ENCODE data around the gene PLA2G4C.
A peak's percentile ranks its signal among the peaks of the same experiment; 100 is the strongest.

The PLA2G4C gene, protein sequence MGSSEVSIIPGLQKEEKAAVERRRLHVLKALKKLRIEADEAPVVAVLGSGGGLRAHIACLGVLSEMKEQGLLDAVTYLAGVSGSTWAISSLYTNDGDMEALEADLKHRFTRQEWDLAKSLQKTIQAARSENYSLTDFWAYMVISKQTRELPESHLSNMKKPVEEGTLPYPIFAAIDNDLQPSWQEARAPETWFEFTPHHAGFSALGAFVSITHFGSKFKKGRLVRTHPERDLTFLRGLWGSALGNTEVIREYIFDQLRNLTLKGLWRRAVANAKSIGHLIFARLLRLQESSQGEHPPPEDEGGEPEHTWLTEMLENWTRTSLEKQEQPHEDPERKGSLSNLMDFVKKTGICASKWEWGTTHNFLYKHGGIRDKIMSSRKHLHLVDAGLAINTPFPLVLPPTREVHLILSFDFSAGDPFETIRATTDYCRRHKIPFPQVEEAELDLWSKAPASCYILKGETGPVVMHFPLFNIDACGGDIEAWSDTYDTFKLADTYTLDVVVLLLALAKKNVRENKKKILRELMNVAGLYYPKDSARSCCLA

GRCh38 chr19:48110350-48110966 lies at the start of gene PLA2G4C:
PLA2G4C (minus strand) TSS chr19:48110817; CDS start chr19:48106529, 4,288 bp downstream.
- DNase-seq, result peak; percentile 90
- ATAC-seq, result peak; percentile 82

- DNase-seq (no peak), ATAC-seq (no peak)
Measured at GRCh38 chr19:48158210-48158790, 47.7 kb upstream of the PLA2G4C start.

DNA sequence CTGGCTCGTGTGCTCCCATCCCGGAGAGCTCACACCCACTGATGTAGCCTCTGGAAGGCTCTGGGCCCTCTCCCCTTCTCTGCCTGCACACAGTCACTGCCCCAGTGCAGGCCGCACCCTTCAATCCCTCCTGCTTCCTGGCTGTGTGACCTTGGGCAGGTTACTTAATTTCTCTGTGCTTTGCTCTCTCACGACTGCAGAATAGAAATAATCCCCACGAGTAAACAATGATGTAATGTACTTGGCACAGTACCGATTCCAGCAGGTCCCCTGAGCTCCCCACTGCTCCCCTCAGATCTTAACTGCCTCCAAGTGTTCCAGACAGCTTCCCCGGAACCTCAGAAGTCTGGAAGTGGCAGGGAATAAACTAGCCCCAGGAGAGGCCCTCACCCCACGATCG lies 43.4 kb upstream of the PLA2G4C start:
- DNase-seq, result no peak
- ATAC-seq, result no peak

DNA sequence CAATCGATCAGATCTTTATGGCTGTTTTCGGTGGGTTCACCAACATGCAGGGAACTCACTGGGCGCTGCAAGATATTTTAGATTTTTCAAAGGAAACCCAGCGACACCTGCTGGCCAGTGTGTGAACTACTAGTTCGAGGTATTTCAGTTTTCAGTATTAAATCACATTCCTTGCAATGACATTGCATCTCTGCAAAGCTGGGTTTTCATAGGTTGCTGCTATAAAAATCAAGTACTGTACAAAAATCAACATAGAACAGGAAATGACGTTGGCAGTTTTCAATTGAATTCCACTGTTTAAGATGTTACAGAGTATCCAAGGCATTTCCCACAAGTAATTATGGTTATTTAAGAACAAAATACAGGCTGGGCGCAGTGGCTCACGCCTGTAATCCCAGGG lies 41.9 kb upstream of the PLA2G4C start:
- peak; percentile 66 for DNase-seq
- ATAC-seq, result no peak

DNA sequence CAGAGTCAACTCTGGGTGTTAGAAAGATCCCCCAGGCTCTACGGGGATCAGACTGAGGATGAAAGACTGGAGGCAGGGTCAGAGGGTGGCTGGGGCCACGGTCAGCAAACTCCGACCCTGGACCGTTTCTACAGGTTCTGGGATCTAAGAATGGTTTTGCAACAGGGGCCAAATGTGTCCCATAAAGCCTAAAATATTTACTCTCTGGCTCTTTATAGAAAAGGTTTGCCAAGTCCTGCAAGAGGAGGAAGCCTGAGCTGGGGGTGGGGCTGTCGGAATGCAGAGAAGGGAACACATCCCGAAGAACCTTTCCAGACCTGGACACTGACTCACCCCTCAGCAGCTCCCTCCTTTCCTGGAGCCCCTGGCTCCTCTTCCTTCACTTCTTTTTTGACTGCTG lies 38.8 kb upstream of the PLA2G4C start:
- DNase-seq, result no peak

DNA sequence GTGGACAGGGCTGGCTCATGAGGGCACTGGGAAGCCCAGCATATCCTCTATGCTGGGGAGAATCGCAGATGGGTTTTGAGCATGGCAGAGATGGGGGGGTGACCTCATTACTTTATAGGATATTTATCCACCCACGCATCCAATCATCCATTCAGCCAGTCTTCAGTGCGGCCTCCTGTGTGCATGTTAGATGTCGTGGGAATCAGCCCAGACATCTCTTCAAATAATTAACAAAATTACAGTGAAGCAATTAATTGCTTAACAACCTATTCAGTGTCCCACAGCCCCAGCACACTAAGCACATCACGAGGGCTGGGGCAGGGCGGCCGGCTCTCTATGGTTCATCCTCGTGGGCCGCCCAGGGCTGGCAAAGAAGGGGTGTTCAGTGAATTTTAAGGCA lies 38.0 kb upstream of the PLA2G4C start:
- no peak for DNase-seq
- no peak for ATAC-seq

More for the DNA sequence above, 38.8 kb upstream of the PLA2G4C start:
- ATAC-seq, result no peak

DNA sequence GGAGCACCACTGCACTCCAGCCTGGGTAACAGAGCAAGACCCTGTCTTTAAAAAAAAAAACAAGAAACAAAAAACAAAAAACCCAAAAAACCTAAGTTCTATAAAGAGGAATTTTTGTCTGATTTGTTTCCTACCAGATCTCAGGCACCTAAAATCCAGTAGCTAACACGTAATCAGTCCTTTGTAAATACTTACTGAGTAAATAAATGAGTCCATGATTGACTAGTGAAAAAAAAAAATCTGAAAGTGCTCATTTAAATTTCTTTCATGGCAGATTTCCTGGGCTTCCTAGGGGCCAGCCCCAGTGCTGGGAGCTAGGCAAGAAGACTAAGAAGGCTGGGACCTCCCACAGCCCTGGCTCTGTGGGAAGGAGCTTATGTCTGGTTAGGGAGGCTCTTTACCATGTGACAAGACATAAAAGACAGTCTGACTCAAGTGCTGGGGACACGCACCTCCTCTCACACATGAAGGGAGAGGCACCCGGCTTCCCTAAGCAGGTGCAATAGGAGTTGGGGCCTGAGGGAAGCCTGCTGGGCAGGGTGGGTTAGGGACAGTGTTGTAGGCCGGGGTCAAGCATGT lies 37.1 kb upstream of the PLA2G4C start:
- DNase-seq (no peak), ATAC-seq (no peak)

GRCh38 chr19:48139053-48139452 lies 28.4 kb upstream of the PLA2G4C start:
- ATAC-seq, result no peak
- no peak for DNase-seq

DNA sequence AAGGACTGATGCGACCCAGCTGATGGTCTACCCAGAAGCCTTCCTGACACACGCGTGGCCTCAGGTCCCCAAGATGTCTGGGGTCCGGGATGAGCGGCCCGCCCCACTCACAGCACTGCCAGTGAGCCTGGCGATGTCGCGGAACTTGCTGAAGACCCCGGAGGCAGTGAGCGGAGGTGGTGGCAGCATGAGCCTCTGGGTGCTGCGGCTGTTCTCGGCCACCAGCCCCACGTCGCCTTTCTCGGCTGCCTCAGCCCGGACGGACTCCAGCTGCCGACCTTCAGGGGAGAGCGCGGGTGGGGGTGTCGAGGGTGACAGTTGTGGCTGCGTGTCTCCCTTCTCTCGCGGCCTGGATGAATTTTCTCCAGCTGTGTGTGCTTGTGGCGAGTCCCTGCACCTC lies 26.8 kb upstream of the PLA2G4C start:
- DNase-seq (no peak), ATAC-seq (no peak)

DNA sequence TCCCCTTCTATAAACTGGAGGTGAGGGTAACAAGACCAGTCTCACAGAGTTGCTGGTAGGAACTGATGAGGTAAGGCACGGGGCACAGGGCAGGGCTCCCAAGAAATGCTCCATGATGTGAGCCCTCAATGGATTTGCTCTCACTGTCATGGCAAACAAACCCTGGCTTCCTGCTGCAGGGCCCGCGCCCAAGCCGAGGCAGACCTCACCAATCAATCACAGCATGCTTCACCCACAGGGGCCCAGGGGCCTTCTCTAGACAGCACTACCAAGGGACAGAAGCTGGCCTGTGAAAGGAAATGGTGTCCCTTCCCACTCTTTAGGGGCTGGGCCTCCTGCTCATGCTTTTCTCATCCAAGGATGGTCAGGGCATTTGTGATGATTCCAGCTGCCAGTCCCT lies 25.9 kb upstream of the PLA2G4C start:
- ATAC-seq, result no peak
- no peak for DNase-seq

DNA sequence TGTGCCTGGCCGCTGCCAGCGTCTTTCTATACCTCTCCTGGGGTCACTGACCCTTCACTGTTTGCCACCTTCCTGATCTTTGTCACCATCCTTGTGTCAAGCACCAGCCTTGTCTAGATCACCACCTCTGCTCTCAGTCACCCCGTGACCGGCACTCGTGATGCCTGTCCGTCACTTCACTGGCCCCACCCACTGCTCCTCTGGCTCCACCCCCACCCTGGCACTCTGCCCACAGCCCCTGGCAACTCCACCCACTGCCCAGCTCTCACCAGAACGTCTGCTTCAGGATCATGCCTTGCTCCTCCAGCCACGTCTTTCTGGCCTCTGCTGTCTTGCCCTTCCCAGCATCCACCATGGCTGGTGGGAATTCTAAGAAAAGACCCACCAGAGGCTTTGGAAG lies 24.8 kb upstream of the PLA2G4C start:
- DNase-seq, result peak; percentile 29
- no peak for ATAC-seq

DNA sequence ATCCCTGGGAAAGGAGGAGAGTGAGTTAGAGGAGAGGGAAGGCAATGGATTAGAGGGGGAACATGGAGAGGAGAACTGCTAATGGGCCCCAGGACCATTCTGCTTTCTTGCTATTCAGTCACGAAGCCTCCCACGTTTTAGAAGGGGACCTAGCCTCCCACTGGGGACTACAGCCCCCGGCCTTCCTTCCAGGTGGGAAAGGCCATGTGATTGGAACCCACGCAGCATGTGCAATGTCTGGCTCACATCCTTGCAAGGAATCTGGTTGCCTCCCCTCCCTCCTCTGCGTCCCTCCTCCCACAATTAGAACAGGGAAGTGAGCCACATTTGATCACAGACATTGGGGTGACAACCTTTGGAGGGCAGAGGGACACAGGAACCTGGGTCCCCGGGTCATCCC lies 22.5 kb upstream of the PLA2G4C start:
- DNase-seq (no peak), ATAC-seq (no peak)

DNA sequence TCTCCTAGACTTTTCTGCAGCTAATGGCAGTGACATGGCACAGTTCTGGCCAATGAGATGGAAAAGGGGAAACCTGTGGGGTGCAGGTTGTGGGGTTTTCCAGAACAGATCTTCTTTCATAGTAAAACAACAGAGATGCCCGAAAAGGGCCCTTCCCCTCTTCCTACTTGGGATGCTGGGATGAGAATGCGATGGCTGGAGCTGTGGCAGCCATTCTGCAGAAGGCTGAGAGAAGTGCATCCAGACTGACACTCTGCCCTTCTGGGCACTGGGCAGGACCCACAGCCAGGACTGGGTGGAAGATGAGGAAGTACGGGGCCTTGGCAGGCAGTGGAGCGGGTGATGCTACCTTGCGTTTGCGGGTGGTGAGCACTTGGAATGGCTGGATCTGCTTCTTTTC lies 16.9 kb upstream of the PLA2G4C start:
- no peak for DNase-seq
- no peak for ATAC-seq

GRCh38 chr19:48123907-48124651 lies 13.5 kb upstream of the PLA2G4C start:
- peak; percentile 69 for DNase-seq

GRCh38 chr19:48122421-48122820 lies 11.8 kb upstream of the PLA2G4C start:
- ATAC-seq (no peak), DNase-seq (no peak)

More at GRCh38 chr19:48123907-48124651, 13.5 kb upstream of the PLA2G4C start:
- peak; percentile 86 for ATAC-seq

DNA sequence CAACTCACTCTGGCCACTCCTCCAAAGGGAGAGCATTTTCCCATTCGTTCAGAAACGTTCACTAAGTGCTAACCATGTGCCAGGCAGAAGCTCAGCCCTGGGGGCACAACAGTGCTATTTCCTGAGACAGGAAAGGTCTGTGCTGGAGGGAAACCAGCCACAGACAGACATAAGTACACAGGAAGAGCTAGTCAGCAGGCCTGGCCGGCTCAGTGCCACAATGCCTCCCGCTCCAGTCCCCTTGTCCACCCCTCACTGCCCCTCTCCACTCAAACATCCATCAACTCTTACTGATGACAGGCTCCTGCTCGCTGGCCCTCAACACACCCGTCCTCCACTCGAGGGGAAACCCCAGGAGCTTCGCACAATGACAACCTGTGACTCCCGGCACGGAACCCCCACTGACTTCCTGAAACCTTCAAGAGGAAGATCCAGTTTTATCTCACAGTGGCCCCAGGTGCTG lies 11.3 kb upstream of the PLA2G4C start:
- DNase-seq, result no peak
- no peak for ATAC-seq

DNA sequence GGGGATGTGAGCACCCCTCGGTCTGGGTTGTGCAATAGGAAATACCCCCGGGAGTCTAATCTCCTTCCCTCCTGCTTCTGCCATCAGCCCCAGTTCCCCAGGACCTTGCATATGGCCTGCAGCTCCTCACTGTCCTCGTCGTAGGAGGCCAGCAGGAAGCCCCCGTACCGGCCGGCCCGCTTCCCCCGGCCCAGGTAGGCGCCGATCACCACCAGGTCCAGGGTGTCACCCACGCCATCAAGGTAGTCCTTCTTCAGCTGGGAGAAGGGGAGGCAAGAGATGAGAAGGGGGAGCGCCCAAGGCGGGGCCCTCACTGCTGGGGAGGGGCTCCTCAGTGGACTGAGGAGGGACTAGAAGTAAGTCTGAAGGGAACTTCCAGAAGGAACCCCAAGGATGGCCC lies 10.4 kb upstream of the PLA2G4C start:
- DNase-seq (no peak), ATAC-seq (no peak)

DNA sequence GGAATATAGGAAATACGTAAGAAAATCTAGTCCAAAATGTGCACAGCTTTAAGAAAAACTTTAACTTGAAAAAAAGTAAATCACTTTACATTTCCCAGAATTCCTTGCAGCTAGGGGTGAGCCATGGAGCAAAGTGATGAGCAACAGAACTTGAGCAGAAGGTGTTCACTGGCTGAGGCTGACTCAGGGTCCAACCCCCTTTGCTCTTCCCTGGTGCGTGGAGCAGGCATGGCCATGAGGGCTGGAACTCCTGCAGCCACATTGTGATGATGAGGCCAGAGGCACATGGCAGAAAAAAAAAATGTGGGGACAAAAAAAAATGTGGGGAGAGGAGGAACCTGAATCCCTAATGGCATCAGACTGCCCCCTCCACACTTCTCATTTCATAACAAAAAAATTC lies 9.9 kb upstream of the PLA2G4C start:
- ATAC-seq, result no peak
- no peak for DNase-seq

GRCh38 chr19:48118131-48118517 lies 7.5 kb upstream of the PLA2G4C start:
- no peak for ATAC-seq
- DNase-seq, result no peak

- no peak for DNase-seq
- ATAC-seq, result no peak
Measured at GRCh38 chr19:48117515-48118130, 7.0 kb upstream of the PLA2G4C start.

DNA sequence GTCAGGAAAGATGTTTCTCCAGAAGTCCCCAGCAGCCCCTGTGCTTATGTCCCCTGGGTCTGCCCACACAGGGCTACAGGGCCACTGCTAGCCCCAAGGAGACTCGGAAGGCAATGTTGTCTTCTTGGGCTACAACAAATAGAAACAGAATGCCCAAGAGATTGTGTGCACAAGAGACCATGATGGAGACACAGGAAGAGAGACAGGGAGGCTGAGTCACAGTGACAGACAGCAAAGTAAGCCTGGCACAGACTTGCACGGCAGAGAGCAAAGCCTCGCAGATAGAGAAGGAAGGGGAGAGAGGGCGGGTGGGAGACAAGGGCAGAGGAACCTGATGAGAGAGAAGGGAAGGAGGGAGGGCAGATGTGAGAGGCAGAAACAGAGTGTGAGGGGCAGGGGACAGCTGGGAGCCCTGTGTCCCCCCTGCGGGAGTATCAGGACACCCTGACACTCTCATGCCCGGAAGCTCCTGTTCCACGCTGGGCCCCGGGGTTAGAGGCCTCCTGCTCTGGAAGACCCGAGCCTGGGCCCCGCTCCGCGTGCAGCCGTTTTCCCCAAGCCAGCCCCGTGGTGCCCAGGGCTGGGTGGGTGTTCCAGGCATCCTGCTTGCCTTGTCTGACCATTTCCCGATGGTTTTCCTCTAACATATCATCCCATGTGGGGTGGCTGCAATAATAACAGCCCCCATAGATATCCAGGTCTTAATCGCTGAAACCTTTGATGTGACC lies 2.7 kb upstream of the PLA2G4C start:
- ATAC-seq, result no peak
- DNase-seq, result no peak
